IPS-NIHi7 (cell line): Measurements from ENCODE around the gene HSD3B7.

Source experiments
- DNase-seq: peaks from one replicate; pipeline ENCODE4 v3.0.0; 2012; ENCODE audit warnings: mixed read lengths; ENCODE audit errors: extremely low spot score

HSD3B7 gene

DNA sequence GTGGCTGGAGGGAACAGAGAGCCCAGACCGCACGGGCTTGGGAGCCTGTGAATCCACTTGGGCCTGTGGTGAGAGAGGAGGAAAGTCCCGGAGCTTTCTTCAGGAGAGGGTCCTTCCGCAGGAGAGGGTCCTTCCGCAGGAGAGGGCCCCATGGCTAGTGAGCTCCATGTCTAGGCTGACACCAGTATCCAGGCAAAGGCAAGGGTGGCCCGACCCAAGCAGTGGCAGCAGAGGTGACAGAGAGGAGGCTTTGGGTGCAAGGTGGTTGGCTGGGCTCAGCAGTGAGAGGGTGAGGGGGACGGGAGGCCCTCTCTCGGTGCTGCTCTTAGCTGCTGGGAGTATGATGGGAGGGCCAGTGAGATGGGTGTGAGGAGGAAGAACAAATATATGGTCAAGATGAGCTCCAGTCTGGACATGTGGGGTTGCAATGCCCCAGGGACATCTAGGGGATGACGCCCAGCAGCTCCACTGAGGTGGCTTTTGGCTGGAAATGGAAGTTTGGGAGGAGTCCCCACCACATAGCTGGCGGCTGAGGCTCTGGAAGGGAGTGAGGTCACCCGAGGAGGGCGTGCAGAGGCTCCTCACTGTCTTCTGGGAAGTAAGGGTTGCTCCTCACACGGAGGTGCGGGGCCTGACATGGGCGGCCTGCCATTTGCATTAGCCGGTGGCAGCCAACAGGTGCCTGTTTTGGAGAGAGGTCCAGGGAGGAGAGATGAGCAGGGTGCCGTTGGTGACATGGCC is 2.3 kb upstream of the HSD3B7 start:
- no peak for DNase-seq

DNA sequence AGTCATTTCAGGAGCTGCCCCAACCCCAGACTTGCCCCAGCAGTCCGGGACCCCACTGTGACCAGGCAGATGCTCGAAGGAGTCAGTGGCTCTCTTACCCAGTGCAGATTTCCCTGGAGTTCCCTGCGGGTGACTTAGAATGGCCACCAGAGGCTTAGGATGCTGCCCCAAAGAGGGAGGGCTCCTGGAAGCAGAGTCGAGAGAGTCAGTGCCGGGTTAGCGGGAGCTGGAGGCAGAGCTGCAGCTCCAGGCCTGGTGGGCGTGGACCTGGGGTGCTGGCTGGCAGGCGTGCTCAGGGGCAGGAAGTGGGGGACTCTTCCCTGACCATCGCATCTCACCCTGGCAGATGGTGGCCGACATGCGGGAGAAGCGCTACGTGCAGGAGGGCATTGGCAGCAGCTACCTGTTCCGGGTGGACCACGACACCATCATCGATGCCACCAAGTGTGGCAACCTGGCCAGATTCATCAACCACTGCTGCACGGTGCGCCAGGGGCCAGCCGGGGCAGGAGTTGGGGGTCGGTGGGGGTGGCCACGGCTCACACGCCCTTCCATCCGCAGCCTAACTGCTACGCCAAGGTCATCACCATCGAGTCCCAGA is 1.6 kb upstream of the HSD3B7 start:
- no peak for DNase-seq

DNA sequence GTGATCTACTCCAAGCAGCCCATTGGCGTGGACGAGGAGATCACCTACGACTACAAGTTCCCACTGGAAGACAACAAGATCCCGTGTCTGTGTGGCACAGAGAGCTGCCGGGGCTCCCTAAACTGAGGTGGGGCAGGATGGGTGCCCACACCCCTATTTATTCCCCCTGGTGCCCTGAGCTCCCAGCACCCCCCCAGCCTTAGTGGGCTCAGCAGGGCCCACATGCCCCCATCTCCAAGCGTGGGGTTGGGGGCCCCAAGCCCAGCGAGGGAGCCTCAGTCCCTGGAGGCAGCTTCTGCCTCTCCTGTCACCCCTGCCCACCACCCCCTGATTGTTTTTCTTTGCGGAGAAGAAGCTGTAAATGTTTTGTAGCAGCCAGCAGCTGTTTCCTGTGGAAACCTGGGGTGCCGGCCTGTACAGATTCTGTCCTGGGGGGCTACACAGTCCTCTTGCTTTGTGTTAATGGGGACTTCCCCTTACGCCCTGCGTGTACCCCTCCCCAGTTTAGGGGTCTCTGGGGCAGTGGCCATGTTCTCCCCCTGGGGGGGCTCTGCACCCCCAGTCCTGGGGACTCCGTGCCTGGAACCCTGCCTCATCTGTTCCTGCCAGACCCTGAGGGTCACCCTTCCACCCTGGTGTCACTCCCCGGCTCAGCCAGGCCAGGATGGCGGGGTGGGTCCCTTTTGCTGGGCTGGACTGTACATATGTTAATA is 953 bp upstream of the HSD3B7 start:
- DNase-seq: no peak

DNA sequence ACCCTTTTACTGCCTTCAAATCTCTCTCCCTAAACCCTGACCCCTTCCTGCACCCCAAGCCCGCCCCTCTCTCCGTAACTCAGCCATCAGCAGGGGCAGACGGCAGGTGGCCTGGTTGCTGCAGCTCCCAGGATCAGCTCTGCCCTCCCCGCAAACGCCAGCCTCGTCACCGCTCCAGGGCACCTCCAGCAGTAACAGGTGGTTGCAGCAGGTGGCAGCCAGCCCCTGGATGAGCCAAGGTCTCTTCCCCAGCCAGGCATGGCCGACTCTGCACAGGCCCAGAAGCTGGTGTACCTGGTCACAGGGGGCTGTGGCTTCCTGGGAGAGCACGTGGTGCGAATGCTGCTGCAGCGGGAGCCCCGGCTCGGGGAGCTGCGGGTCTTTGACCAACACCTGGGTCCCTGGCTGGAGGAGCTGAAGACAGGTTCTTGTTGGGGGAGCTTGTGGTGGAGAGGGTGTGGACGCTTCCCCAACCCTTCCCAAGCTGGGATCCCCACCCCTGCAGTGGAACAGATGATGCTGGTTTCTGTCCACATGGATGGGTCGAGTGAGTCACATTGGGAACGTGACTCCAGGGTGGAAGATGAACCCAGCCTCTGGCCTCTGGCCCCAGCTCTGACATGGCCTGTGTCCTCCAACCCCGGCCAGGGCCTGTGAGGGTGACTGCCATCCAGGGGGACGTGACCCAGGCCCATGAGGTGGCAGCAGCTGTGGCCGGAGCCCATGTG is 558 bp downstream of the HSD3B7 start:
- peak; percentile 78 for DNase-seq

DNA sequence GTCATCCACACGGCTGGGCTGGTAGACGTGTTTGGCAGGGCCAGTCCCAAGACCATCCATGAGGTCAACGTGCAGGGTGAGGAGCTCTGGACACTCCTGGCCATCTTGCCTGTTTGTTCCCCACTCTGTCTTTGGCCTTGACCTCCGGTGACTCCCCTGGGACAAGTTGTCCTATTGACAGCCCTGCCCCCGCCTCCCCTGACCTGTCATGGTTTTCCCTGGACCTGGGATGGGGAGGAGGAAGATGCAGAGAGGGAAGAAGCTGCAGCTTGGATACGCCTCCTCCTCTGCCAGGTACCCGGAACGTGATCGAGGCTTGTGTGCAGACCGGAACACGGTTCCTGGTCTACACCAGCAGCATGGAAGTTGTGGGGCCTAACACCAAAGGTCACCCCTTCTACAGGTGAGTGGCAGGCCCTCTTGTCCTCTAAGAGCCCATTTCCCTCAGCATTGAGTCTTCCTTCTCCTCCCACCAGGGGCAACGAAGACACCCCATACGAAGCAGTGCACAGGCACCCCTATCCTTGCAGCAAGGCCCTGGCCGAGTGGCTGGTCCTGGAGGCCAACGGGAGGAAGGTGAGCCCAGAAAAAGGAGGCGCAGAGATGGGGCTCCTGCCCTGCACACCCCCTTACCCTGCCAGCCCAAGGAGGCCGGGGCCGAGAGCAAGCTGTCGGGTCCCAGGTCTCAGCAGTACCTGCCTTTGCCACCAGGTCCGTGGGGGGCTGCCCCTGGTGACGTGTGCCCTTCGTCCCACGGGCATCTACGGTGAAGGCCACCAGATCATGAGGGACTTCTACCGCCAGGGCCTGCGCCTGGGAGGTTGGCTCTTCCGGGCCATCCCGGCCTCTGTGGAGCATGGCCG is 1.4 kb downstream of the HSD3B7 start:
- no peak for DNase-seq

DNA sequence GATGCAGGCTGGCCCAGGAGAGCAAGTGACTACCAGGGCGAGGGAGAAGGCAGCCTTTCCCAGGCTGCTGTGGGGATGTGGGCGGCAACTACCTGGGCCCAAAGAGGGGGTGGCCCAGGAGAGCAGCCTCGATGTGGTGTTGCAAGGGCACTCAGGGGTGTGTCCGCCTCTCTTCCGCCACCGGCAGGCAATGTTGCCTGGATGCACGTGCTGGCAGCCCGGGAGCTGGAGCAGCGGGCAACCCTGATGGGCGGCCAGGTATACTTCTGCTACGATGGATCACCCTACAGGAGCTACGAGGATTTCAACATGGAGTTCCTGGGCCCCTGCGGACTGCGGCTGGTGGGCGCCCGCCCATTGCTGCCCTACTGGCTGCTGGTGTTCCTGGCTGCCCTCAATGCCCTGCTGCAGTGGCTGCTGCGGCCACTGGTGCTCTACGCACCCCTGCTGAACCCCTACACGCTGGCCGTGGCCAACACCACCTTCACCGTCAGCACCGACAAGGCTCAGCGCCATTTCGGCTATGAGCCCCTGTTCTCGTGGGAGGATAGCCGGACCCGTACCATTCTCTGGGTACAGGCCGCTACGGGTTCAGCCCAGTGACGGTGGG is 2.7 kb downstream of the HSD3B7 start:
- DNase-seq: no peak

DNA sequence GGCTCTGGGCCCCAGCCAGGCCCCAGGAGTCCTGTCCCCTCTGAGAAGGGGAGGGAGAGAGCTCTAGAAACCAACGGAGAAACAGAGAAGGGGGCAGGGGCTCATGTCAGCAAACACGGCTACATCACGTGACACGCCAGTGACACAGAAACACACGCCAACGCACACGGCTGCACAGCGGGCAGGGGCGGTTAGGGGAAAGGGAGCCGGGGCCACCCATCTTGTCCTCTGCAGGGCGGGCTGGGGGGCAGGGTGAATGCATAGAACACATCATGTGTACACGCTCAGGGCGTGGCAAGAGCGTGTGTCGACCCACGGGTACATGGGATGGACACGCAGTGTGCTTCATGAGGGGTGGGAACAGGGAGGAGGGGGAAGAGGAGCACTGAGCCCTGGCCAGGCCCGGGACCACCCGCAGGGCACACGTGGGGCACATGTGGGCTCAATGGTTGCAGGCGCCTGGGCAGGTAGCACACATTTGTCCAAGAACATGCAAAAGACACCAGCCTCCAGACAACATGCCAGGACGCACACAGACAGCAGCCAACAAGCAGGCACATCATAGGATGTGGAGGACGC is 4.6 kb downstream of the HSD3B7 start:
- no peak for DNase-seq

DNA sequence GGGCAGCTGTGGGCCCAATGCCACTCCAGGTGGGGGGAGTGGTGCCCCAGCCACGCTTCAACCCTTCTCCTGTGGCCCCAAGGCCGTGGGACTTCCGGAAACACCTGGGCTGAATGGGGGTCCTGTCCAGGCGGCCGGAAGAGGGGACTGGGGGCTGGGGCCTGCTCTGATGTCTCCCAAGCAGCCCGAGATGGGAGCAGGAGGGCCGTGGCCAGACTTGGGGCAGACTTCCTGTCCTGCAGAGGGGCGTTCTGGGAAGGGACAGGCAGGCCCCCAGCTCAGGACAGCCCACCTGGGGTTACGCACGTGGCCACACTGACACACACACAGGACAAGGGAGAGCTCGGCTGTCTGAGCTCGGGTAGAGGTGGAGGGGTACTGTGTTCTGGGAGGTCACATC is 5.1 kb downstream of the HSD3B7 start:
- no peak for DNase-seq

DNA sequence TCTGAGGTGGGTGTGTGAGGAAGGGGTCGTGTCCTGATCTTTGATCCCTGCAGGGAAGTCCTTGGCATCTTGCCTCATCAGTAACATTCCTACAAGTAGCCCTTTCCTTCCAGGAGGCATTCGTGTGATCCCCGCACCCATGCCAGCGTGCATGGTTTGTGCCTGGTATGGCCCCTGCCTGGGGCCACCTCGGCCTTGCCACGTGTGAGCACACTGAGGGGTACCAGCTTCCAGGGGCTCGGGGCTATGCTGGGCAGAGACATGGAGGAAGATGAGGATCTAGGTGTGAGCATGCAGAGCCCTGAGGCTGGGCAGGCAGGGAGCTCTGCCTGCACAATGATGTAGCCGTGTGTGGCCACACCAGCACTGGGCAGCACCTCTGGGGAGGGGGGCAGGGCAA is 6.0 kb downstream of the HSD3B7 start:
- DNase-seq: no peak

DNA sequence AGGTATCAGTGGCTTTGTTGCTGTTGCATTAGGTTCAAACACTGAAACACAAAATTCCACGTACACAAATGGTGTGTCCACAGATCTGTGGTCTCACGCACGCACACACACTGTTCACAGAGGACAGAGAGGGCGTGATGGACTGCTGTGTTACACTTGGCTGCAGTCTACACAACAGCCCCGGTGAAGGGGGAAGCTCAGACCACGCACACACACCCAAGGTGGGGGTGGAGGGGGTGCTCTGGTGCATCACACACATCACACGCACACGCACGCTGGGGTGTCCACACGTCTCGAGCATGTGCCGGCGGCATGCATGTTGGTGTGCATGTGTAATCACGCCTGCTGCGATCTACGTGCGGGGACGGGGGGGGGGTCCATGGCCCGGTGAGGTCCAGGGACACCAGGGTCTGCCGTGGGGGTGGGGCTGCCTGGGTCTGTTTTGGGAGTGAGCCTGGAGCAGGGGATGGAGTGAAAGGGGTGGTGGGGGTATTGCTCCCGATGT is 7.3 kb downstream of the HSD3B7 start:
- no peak for DNase-seq

DNA sequence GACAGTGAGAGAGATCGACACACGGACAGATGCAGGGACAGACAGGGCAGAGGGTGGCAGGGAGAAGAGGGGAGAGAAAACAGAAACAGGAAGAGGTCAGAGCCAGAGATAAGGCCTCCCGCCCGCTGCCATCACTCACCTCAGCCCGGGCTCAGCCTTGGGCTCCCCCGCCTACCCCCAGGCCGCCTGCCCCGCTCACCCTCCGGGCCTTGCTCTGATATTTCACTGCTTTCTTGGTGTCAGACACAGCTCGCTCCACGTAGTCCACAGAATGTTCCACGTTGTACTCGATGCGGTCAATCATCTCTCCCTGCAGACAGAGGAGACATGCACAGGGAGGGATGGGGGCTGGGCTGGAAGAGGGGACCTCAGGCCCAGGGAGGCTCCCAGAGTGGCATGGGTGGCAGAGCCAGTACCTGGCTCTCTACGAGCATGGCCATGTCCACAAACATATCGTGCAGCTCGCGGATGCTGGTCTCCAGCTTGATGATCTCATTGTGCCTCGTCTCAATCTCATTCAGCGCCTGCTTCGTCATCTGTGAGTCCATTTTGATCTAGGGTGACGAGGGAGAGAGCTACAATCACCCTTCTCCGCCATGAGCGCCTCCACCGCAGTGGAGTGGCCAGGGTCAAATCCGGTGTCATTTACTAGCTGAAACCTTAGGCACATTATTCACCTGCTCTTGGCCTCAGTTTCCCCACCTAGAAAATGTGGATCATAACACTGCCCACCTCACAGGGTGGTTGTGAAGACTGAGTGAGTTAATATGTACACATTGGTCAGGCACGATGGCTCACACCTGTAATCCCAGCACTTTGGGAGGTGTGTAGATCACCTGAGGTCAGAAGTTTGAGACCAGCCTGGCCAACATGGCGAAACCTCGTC is 8.2 kb downstream of the HSD3B7 start:
- no peak for DNase-seq

DNA sequence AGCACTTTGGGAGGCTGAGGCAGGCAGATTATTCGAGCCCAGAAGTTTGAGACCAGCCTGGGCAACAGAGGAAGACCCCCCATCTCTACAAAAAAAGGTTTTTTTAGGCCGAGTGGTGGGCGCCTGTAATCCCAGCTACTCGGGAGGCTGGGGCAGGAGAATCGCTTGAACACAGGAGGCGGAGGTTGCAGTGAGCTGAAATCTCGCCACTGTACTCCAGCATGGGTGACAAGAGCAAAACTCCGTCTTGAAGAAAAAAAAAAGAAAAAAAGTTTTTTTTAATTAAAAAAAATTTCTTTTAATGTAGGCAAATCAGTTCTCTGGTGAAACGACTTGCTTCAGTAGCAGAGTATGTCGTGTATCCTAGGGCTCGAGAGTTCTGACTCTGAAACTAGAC is 10.9 kb downstream of the HSD3B7 start:
- DNase-seq: no peak

DNA sequence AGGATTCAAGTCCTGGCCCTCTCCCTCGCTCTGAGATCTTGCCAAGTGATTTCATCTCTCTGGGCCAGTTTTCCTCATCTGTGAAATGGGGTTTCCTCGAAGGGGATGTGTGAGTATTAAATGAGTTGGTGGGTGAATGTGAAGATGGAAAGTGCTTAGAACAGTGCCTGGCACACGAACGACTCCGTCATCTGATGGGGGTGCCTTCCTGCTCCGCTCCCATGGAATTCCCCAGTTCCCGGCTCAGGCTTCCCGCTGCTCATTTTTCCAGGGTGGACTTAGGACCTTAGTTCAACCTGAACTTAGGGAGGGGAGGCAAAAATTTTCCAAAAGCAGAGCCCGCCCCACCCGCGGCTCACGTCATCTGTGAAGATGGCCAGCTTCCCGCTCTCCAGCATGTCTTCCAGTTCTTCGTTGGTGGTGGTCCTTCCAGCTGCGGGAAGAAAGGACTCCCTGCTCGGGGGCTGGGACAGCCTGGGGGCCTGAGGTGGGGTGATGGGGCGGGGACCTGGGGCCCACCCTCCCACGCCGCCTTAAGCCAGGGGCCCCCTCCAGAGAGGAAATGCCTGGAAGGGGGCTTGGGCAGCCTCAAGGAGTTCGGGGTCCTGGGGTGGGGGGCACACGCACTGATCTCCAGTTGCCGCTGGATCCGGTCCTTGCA is 11.4 kb downstream of the HSD3B7 start:
- DNase-seq: no peak

DNA sequence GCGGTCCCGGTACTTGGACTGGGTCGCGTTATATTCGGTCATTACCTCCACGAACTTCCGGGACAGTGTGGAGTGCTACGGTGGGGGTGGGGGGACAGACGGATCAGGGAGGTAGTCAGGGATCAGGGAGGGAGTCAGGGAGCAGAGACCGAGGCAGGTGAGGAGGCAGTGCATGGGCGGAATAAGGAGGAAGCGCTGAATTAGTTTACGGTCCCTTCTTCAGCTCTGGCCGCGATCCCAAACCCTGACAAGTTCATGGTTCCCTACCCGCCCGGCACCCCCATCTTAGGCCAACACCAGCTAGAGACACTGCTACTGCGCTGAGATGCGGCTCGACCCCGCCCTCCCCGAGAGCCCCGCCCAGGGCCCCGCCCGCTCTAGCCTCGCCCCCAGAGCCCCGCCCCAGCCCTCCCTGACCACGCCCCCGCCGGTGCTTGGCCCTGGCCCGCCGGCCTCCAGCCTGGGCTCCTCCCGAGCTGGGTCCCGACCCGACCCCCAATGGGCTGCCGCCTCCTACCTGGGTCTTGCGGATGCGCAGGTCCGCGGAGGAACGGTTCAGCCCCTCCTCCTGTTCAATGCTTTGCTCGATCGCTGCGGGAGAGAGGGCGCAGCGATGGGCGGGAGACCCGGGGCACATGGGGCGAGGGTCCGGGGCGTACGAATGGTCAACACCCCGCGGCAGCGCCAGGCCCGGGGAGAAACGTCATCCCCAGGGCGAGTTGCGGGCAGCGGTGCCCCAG is 12.1 kb downstream of the HSD3B7 start:
- DNase-seq: peak; percentile 98

DNA sequence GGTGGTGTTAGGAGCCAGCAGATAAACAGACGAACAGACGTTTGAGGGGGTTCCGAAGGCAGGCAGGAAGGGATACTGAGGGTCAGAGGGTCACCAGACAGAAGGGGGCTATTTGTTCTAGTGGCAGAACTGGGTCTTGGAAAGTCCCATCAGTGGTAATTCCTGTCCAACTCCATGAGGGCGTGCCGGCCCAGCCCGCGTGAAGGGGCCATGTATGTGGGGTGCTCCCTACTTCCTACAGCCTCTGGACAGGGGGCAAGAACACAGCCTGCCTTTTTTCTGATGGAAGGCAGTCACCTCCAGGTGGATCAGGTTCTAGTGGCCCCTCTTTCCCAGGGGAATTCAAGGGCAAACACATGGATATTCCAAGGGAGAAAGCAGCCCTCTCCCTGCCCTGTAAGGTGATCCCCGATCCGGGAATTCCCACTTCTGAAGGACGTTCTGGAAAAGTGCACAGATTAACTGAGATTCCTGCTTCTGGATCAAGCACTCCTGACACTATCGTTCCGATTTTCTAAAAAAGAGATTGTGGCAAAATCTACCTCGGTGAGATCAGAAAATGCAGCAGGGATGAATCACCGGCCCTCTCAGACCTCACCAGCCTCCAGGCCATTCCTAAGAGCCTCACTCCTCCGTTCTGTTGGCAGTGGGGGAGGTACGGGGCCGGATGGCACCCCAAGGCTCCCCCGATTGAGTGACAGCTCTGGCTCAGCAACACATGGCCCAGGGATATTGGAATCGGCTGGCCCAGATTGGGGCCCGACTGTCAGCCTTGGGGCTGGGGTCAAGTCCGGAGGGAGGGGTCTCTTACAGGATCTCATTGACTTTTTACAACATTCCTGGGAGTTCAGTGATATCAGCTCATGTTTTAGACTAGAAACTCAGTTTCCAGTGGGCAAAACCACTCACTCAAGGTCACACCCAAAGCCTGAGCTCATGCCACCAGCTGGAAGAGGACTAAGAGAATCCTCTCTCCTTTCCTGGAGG is 13.0 kb downstream of the HSD3B7 start:
- DNase-seq: peak; percentile 34

DNA sequence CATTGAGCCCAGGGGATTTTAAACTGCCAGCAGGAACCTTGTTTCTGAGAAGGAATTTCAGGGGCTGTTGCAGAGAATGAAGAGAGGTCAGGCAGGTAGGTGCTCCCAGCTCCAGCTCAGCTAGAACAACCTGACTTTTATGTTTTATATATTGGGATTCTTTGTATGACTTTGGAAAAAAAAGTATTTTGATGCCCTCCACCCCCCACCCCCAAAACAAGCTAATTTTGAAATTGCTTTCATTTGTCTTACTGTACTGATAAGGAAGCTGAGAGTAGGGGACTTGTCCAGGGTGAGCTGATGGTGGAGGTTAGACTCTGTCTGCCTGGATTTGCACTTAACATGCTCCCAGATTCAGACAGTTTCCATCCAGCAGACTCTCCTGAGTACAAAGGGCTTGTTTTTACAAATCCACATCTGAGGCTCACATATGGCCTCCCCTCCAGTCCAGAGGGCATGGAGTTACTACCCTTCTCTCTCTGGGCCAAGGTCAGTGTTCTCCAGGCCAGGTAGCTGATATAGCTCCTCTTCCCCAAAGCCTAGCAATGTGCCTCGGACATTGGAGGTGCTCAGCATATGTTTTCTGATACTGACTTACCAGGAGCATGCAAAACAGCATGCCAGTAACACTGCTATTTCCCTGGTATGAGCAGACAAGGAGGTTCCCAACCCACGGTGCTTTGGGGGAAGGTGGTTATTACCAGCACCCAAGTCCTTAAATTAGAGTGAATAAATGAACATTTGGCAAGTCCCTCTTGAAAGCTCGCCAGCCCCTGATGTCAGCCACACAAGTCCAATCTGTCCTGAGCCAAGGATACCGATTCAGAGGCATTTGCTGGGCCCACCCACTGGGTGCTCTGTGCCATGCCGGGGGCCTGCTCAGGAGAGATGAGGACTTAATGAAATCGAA is 14.1 kb downstream of the HSD3B7 start:
- no peak for DNase-seq
